Stimulated activated naive CD4-positive, alpha-beta T cell (primary cell): ENCODE results near the gene SRRM5.
A peak's percentile ranks its signal among the peaks of the same experiment; 100 is the strongest.
"Not testable (repeated sequence)": the region's sequence is repeated elsewhere in the genome, so short reads cannot be mapped to it uniquely, and the experiment has no call there.

Experiments
- DNase-seq, 6 experiments: peaks; one replicate each; lab custom pipeline; 2025; lab: John Stamatoyannopoulos, UW

Gene SRRM5

DNA sequence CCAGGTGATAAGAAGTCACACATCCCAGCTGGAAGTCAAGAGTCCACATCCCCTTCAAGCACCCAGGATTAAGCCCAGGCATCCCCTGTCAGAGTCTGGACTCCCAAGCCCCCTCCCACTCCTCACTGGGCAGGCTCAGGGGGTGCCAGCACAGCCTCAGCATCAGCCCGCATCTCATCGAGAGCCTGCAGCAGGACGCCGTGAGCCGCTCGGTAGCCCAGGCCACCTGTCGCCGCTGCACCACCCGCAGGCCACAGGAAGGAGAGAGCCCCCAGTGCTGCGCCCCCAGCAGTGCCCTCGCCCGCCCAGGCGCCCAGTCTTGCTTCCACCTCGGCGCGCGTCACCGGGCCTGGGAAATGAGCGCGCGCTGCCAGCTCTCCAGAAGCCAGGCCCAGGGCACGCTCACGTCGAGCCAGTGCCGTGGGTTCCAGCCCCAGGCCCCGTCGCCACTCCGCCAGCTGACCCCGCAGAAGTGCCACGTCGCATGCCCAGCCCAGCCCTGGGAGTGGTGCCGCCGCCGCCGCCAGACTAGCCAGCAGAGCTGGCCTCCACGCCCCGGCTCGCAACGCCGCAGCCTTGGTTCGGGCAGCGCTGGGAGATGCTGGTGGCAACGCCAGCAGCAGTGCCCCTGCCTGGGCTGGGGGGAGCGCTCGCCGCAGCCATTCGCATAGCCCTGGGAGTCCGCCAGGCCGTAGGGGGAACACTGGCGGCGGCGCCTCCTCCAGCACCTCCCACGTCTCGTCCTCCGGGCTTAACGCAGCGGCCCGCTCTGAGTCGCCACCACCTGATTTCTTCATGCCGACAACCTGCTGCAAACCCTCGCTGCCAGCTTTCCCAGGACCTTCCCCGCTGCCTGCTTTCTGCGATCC lies 19.8 kb upstream of the SRRM5 start:
- DNase-seq, result no peak

- no peak for DNase-seq
Measured at GRCh38 chr19:43592800-43593350, 19.0 kb upstream of the SRRM5 start.

DNA sequence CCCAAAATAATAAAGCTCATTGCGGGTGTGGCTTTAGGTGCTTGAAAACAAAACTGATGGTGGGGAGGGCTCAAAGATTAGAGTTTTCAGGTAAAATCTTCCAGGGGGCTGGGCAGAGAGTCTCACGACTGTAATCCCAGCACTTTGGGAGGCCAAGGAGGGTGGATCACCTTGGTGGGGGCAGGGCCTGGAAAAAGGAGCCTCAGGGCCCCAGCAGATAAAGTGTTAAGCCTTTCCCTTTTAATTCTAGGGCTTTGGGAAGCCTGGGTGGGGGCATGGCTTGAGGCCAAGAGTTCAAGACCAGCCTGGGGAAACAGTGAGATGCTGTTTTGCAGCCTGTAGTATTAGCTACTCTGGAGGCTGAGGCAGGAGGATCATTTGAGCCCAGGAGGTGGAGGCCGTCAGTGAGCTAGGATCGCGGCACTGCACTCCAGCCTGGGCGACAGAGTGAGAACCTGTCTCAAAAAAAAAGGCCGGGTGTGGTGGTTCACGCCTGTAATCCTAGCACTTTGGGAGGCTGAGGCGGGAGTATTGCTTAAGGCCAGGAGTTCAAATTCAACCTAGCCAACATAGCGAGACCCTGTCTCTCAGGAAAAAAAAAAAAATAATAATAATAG lies 17.7 kb upstream of the SRRM5 start:
- no peak for DNase-seq

DNA sequence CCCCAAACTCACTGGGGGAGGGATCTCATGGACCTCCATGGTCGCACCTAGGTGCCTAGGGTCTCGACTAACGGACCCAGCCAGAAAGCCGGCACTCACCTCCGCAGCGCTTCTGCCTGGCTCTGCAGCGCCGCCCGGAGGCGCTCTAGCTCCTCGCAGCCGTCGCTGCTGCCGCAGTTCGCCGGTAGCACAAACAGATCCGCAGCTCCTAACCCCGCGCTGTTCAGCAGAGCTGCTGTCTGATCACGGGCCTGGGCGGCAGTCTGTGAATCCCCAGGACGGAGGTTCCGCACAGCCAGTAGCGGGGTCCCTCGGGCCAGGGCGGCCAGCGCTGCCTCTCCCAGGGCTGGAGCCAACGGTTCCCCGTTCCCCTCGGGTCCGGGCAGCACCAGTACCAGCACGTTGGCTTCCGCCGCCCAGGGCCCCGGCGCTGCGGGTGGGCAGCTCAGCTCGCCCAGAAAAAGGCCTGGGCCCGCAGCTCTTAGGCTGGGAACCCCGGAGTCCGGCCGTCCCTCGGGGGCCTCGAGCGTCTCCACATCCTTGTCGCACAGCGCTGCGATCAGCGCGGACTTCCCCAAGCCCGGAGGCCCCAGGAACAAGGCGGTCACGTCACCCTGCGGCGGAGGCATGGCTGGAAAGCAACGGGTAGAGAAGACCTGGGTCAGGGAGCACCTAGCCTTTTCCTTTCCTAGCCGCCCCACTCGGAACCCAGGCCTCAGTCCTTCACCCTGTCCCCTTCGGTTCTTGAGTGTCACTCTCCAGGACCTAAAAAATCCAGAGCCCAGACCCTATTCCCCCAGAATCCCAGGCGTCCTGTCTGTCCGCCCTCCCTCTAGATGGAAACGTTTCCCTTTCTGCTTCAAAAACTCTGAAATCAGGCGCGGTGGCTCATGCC lies 16.9 kb upstream of the SRRM5 start:
- DNase-seq, result peak; percentile 56 to 77 (median 68)

DNA sequence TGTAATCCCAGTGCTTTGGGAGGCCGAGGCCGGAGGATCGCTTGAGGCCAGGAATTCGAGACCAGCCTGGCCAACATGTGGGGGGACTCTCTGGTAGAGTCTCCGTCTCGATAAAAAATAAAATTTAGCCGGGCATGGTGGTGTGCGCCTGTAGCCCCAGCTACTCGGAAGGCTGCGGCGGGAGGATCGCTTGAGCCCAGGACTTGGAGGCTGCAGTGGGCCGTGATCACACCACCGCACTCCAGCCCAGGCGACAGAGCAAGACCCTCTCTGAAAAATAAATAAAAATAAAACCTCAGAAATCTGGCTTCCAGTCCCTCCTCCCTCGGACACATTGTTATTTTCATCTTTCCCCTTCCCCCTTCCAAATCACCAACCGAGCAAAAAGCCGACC lies 16.3 kb upstream of the SRRM5 start:
- DNase-seq, result peak in 1 of 6 experiments; percentile 27

- DNase-seq, result peak; percentile 98 to 100 (median 99)
Measured at GRCh38 chr19:43595999-43596841, 15.7 kb upstream of the SRRM5 start, which contains the start of the genes IRGQ and ZNF576. TSS of gene IRGQ (minus strand) at chr19:43596134. CDS start at chr19:43595338, 796 bp downstream. TSS of gene ZNF576 (plus strand) at chr19:43596595. CDS start at chr19:43597109, 514 bp downstream.

DNA sequence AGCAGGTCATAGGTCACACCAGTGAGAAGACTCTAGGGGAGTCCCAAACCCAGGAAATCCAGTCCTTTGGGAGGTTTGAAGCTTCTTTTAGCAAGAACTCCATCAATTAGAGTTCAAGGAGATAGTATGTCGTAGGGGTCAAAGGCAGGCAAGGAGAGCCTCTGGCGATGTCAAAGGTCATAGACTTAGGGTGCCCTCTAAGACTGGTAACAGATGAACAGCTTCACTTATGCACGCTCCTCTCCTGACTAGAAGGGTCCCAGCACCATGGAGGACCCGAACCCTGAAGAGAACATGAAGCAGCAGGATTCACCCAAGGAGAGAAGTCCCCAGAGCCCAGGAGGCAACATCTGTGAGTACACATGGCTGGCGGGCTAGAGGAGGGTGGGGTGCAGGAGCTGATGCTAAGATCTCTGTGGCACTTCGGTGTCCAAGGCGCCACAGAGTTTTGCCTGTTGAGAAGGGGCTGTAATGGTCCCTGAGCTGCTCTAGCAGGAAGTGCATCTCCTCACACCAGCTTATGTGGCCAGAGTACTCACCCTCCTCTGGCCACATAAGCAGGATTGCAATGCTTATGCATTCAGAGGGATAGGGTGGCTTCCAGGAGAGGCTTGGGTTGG lies 14.9 kb upstream of the SRRM5 start:
- DNase-seq, result no peak

- DNase-seq, result no peak
Measured at GRCh38 chr19:43597876-43598275, 14.0 kb upstream of the SRRM5 start.

- DNase-seq, result no peak
Measured at GRCh38 chr19:43598445-43599240, 13.2 kb upstream of the SRRM5 start.

DNA sequence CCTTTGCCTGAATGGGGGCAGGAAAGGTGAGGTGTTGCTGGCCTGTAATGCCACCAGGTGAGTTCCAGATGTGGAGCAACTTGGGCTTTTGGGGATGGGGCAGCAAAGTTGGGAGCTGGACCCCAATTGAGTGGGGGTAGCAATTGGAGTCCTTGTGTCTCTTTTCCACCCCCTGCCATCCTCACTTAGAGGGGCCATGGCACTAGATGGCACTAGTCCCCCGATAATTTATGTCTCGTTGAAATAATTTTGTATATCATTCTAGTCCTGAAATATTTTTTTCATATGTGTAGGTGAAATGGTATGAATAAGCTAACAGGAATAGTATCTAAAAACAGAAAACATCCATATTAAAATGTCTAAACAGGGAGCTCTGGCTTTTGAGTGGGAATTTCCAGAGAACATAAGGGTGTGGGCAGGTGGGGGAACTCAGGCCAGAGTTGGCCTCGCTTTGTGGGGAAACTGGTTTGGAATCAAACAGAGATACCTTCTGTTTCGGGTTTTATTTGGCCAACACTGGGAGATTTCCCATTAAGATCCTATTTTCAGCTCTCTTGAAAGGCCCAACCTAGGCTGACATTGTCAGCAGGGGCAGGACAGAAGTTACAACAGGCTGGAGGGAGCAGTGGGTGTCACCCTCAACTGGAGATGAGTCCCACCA lies 12.1 kb upstream of the SRRM5 start:
- no peak for DNase-seq

- DNase-seq, result not testable (repeated sequence)
Measured at GRCh38 chr19:43600326-43600725, 11.6 kb upstream of the SRRM5 start.

- DNase-seq, result no peak
Measured at GRCh38 chr19:43605875-43606568, 5.9 kb upstream of the SRRM5 start.

DNA sequence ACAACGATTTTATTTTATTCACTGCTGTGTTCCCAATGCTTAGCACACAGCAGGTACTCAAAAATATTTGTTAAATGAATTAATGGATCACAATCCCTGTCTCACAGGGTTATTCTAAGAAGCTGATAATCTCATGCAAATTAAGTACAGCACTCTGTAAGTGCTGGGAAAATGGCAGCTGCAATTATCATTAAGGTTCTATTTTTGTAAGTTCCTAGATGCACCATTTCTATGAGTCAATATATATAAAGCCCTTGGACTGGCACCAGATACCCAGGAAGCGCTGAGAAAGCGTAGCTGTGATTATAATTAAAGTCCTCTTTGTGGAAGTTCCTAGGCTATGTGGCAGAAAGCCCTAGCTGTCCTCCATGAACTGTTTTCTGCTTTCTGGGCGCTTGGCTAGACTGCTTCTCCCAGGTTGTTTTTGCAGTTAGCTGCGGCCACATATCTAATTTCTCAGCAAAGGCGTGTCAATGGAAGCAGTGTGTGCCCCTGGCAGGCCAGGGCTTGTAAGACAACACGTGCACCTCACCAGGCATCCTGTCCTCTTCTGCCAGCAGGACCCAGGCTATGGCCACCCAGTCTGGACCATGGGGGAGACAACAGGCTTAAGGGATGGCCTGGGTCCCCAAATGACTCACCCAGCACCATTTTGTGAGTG lies 5.2 kb upstream of the SRRM5 start:
- DNase-seq, result no peak

- no peak for DNase-seq
Measured at GRCh38 chr19:43607238-43608205, 4.4 kb upstream of the SRRM5 start.

DNA sequence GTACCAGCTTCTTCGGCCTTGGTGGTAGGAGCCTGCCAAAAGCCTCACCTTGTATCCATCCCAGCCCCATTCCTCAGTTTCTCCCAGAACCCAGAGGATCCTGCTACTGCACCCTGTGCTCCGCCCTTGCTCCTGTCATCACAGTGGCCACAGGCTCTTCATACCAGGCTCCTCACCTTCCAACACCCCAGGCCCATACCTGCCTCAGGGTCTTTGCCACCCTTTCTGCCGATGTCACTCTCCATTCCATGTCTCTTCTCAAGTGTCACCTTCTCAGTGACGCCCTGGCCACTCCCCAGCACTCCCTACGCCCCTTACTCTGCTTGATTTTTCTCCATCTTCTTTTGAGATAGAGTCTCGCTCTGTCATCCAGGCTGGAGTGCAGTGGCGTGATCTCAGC lies 2.0 kb upstream of the SRRM5 start:
- DNase-seq, result no peak

GRCh38 chr19:43610493-43610892 lies 1.4 kb upstream of the SRRM5 start:
- no peak for DNase-seq

- DNase-seq, result no peak
Measured at GRCh38 chr19:43612374-43612773, 486 bp downstream of the SRRM5 start.
